Pulmonary artery endothelial cell (primary cell): Measurements from ENCODE around the gene AJAP1. TPM values are rescaled to one million over a fixed set of nuclear protein-coding genes. Genes with fewer than 3 reads are reported as not detected.
"Not testable (repeated sequence)": the region's sequence is repeated elsewhere in the genome, so short reads cannot be mapped to it uniquely, and the experiment has no call there.

Experiments used
- DNase-seq: peaks from one replicate; pipeline ENCODE4 v3.0.0-alpha.2; 2011; ENCODE audit warnings: low read depth, low spot score
- total RNA-seq: library from RNA; depleted of rRNA; stranded (reverse); fragments of >200 nt; gene quantifications from 2 replicates; pipeline ENCODE4 v1.2.3, GENCODE V29; 2014

The AJAP1 gene
- total RNA-seq: not detected in 2 replicates

- DNase-seq: no peak
Observed at GRCh38 chr1:4653796-4654725, at the start of gene AJAP1. AJAP1 (plus strand) TSS chr1:4654609; CDS start chr1:4655426, 817 bp downstream.

- DNase-seq: no peak
Observed at GRCh38 chr1:4605158-4605557, 49.3 kb upstream of the AJAP1 start.

- DNase-seq: no peak
Observed at GRCh38 chr1:4611563-4612341, 42.7 kb upstream of the AJAP1 start.

- no peak for DNase-seq
Observed at GRCh38 chr1:4612991-4613390, 41.4 kb upstream of the AJAP1 start.

GRCh38 chr1:4613606-4614370 lies 40.6 kb upstream of the AJAP1 start:
- no peak for DNase-seq

GRCh38 chr1:4614371-4615137 lies 39.9 kb upstream of the AJAP1 start:
- no peak for DNase-seq

GRCh38 chr1:4615138-4615470 lies 39.3 kb upstream of the AJAP1 start:
- DNase-seq: no peak

GRCh38 chr1:4615501-4615900 lies 38.9 kb upstream of the AJAP1 start:
- no peak for DNase-seq

- no peak for DNase-seq
Observed at GRCh38 chr1:4616831-4617465, 37.5 kb upstream of the AJAP1 start.

- no peak for DNase-seq
Observed at GRCh38 chr1:4617506-4617905, 36.9 kb upstream of the AJAP1 start.

GRCh38 chr1:4618827-4619226 lies 35.6 kb upstream of the AJAP1 start:
- not testable (repeated sequence) for DNase-seq

GRCh38 chr1:4621646-4622045 lies 32.8 kb upstream of the AJAP1 start:
- DNase-seq: no peak

- DNase-seq: no peak
Observed at GRCh38 chr1:4622821-4623220, 31.6 kb upstream of the AJAP1 start.

GRCh38 chr1:4624141-4624715 lies 30.2 kb upstream of the AJAP1 start:
- DNase-seq: no peak

- DNase-seq: no peak
Observed at GRCh38 chr1:4624801-4625200, 29.6 kb upstream of the AJAP1 start.

GRCh38 chr1:4626061-4626460 lies 28.3 kb upstream of the AJAP1 start:
- DNase-seq: no peak

- no peak for DNase-seq
Observed at GRCh38 chr1:4626560-4627319, 27.7 kb upstream of the AJAP1 start.

GRCh38 chr1:4627353-4627752 lies 27.1 kb upstream of the AJAP1 start:
- no peak for DNase-seq

- DNase-seq: no peak
Observed at GRCh38 chr1:4628992-4629391, 25.4 kb upstream of the AJAP1 start.
